Cardiac muscle cell (in vitro differentiated cells and primary cell): ENCODE measurements around the gene OR56A4. TPM values are rescaled to one million over a fixed set of nuclear protein-coding genes. Genes with fewer than 3 reads are reported as not detected.
"Not testable (repeated sequence)": the region's sequence is repeated elsewhere in the genome, so short reads cannot be mapped to it uniquely, and the experiment has no call there.

Source experiments
- DNase-seq, 2 donors: peaks; one replicate each; pipeline versions ENCODE4 v3.0.0 to v3.0.0-alpha.2; 2010 to 2017; ENCODE audit warnings: low read depth in 1 of 2, low spot score in 1 of 2
- H3K27ac ChIP-seq: fragments of 200-600 bp; sonication (generic); 2 replicates; pipeline ENCODE4 v1.5.1; 2016
- H3K27me3 ChIP-seq: fragments of 200-600 bp; sonication (generic); 2 replicates; pipeline ENCODE4 v1.6.0; 2016; ENCODE audit warnings: control low read depth
- H3K36me3 ChIP-seq: fragments of 200-600 bp; sonication (generic); 2 replicates; pipeline ENCODE4 v1.5.1; 2016; ENCODE audit warnings: control low read depth
- H3K4me1 ChIP-seq: fragments of 200-600 bp; sonication (generic); 2 replicates; pipeline ENCODE4 v1.8.1; 2017; ENCODE audit warnings: low read depth, mild to moderate bottlenecking, mixed run types
- H3K4me3 ChIP-seq: fragments of 200-600 bp; sonication (generic); 2 replicates; pipeline ENCODE4 v1.5.1; 2016; ENCODE audit warnings: mild to moderate bottlenecking
- H3K9me3 ChIP-seq: fragments of 200-600 bp; sonication (generic); 2 replicates; pipeline ENCODE4 v1.5.1; 2017; ENCODE audit warnings: low read depth, mild to moderate bottlenecking, control low read depth
- polyA plus RNA-seq: library from polyadenylated mRNA; unstranded; fragments of >200 nt; fragmentation: Nextera tagmentation; extraction: Ambion mirVana; gene quantifications from 2 replicates; pipeline ENCODE4 v1.2.1, GENCODE V29; 2016
- total RNA-seq: library from RNA; depleted of rRNA; stranded (reverse); fragments of >200 nt; gene quantifications from 2 replicates; pipeline ENCODE4 v1.2.3, GENCODE V29; 2016
- TF ChIP-seq, protein P1 (sequence below): IDR thresholded peaks from 2 replicates; pipeline ENCODE4 v1.5.1; 2012; ENCODE audit warnings: low read depth, mild to moderate bottlenecking, low read length

The OR56A4 gene
- total and polyA plus RNA-seq, 2 experiments from 2014 or later: not detected

DNA sequence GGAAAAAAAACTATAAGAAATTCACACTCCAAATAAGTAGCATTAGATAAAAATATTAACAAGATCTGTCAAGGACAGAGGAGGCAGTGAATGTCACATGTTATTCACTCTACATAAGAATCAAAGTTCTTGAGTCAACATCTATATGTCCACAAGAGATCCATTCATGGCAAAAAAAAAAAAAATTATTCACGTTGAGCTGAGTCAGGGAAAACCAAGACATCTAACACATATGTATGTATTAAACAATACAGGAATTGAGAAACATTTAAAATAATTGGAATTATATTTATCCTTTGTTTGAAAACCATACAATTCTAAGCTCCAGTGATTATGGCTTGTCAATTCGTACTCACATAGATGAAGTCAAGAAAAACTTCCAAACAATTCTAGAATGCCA is 39.8 kb downstream of the OR56A4 start:
- H3K4me1 ChIP-seq: no peaks in the 10 kb centered on the region
- TF ChIP-seq, protein P1, sequence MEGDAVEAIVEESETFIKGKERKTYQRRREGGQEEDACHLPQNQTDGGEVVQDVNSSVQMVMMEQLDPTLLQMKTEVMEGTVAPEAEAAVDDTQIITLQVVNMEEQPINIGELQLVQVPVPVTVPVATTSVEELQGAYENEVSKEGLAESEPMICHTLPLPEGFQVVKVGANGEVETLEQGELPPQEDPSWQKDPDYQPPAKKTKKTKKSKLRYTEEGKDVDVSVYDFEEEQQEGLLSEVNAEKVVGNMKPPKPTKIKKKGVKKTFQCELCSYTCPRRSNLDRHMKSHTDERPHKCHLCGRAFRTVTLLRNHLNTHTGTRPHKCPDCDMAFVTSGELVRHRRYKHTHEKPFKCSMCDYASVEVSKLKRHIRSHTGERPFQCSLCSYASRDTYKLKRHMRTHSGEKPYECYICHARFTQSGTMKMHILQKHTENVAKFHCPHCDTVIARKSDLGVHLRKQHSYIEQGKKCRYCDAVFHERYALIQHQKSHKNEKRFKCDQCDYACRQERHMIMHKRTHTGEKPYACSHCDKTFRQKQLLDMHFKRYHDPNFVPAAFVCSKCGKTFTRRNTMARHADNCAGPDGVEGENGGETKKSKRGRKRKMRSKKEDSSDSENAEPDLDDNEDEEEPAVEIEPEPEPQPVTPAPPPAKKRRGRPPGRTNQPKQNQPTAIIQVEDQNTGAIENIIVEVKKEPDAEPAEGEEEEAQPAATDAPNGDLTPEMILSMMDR: no peak
- H3K27me3 ChIP-seq: no peaks in the 10 kb centered on the region
- H3K27ac ChIP-seq: no peak overlapping the region
- no peak overlapping the region for H3K4me3 ChIP-seq
- no peaks in the 10 kb centered on the region for H3K36me3 ChIP-seq
- no peaks in the 10 kb centered on the region for H3K9me3 ChIP-seq
- DNase-seq: no peak

GRCh38 chr11:5960704-5961320 is 45.9 kb downstream of the OR56A4 start:
- not testable (repeated sequence) for H3K36me3 ChIP-seq, DNase-seq, H3K9me3 ChIP-seq, H3K4me3 ChIP-seq, H3K4me1 ChIP-seq, H3K27ac ChIP-seq, H3K27me3 ChIP-seq

DNA sequence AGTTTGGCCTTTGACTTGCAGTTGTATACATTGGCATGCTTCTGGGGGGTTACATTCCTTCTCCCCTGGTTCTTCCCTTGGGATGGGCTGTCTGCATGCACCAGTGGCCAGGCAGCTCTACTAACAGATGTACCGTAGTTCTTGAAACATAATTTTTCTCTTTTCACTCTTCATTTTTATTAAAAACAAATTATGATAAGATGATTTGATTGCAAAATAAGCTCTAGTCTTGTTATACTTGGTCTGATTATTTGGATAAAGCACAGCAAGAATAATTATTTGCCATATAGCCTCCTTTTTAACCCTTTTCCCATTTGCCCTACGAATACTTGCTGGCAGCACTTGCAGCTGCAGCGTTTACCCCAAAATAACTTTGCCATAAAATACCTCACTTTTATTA is 51.2 kb downstream of the OR56A4 start:
- no peaks in the 10 kb centered on the region for H3K9me3 ChIP-seq
- DNase-seq: no peak
- H3K4me3 ChIP-seq: no peak overlapping the region
- H3K4me1 ChIP-seq: no peaks in the 10 kb centered on the region
- TF ChIP-seq, protein P1: no peak
- no peak overlapping the region for H3K27ac ChIP-seq
- H3K27me3 ChIP-seq: no peaks in the 10 kb centered on the region
- H3K36me3 ChIP-seq: no peaks in the 10 kb centered on the region

Other genes with a start within 250 kb of the OR56A4 start
- 0.06 TPM in 1 of 2 replicates, not detected in the other for gene OR52N5, start 223.6 kb downstream of the OR56A4 start, total RNA-seq
- gene OR52N5, start 223.6 kb downstream of the OR56A4 start, polyA plus RNA-seq: 0.10 TPM in 1 of 2 replicates, not detected in the other
- gene OR52N1, start 215.7 kb downstream of the OR56A4 start, total RNA-seq: not detected in 2 replicates
- not detected in 2 replicates for gene OR52N1, start 215.7 kb downstream of the OR56A4 start, polyA plus RNA-seq
- not detected in 2 replicates for gene OR52N2, start 198.0 kb downstream of the OR56A4 start, total RNA-seq
- gene OR52N2, start 198.0 kb downstream of the OR56A4 start, polyA plus RNA-seq: not detected in 2 replicates
- gene OR52E6, start 165.0 kb downstream of the OR56A4 start, total RNA-seq: not detected in 2 replicates
- gene OR52E6, start 165.0 kb downstream of the OR56A4 start, polyA plus RNA-seq: not detected in 2 replicates
- gene OR52E8, start 149.3 kb downstream of the OR56A4 start, total RNA-seq: 0.21 and 0.71 TPM in 2 replicates
- not detected in 2 replicates for gene OR52E8, start 149.3 kb downstream of the OR56A4 start, polyA plus RNA-seq
- not detected in 2 replicates for gene OR52E4, start 126.3 kb downstream of the OR56A4 start, total RNA-seq
- gene OR52E4, start 126.3 kb downstream of the OR56A4 start, polyA plus RNA-seq: not detected in 2 replicates
- not detected in 2 replicates for gene OR52E5, start 113.7 kb downstream of the OR56A4 start, total RNA-seq
- gene OR52E5, start 113.7 kb downstream of the OR56A4 start, polyA plus RNA-seq: not detected in 2 replicates
- not detected in 2 replicates for gene OR56A3, start 64.7 kb downstream of the OR56A4 start, total RNA-seq
- gene OR56A3, start 64.7 kb downstream of the OR56A4 start, polyA plus RNA-seq: not detected in 2 replicates
- not detected in 2 replicates for gene OR56A5, start 38.5 kb downstream of the OR56A4 start, total RNA-seq
- not detected in 2 replicates for gene OR56A5, start 38.5 kb downstream of the OR56A4 start, polyA plus RNA-seq
- 1.8 TPM in 1 of 2 replicates, not detected in the other for gene OR52L1, start 20.0 kb downstream of the OR56A4 start, total RNA-seq
- not detected in 2 replicates for gene OR52L1, start 20.0 kb downstream of the OR56A4 start, polyA plus RNA-seq
- 0.18 TPM in 1 of 2 replicates, not detected in the other for gene OR56A1, start 23.8 kb upstream of the OR56A4 start, total RNA-seq
- 0.10 TPM in 1 of 2 replicates, not detected in the other for gene OR56A1, start 23.8 kb upstream of the OR56A4 start, polyA plus RNA-seq
- gene OR56B4, start 100.7 kb upstream of the OR56A4 start, total RNA-seq: not detected in 2 replicates
- 0.35 TPM in 1 of 2 replicates, not detected in the other for gene OR56B4, start 100.7 kb upstream of the OR56A4 start, polyA plus RNA-seq
- gene OR52B2, start 163.4 kb upstream of the OR56A4 start, total RNA-seq: 0.57 TPM in 1 of 2 replicates, not detected in the other
- not detected in 2 replicates for gene OR52B2, start 163.4 kb upstream of the OR56A4 start, polyA plus RNA-seq
- not detected in 2 replicates for gene OR52W1, start 192.3 kb upstream of the OR56A4 start, total RNA-seq
- not detected in 2 replicates for gene OR52W1, start 192.3 kb upstream of the OR56A4 start, polyA plus RNA-seq
- gene C11orf42, start 198.6 kb upstream of the OR56A4 start, total RNA-seq: not detected in 2 replicates
- gene C11orf42, start 198.6 kb upstream of the OR56A4 start, polyA plus RNA-seq: 0.15 and 0.32 TPM in 2 replicates
- 27.5 and 46.8 TPM in 2 replicates for gene FHIP1B, start 227.7 kb upstream of the OR56A4 start, total RNA-seq
- 32.2 and 35.9 TPM in 2 replicates for gene FHIP1B, start 227.7 kb upstream of the OR56A4 start, polyA plus RNA-seq
- 0.32 and 0.83 TPM in 2 replicates for gene CNGA4, start 232.1 kb upstream of the OR56A4 start, total RNA-seq
- gene CNGA4, start 232.1 kb upstream of the OR56A4 start, polyA plus RNA-seq: 0.39 TPM in 1 of 2 replicates, not detected in the other